ENCODE measurements around the gene FN1. TPM values are rescaled to one million over a fixed set of nuclear protein-coding genes. Genes with fewer than 3 reads are reported as not detected.

Gene FN1
- total RNA-seq, 1 experiment from 2014 or later, result 11.1 TPM

- no TSS peak for BruUV-seq (replicated peaks)
- ChIA-PET RAD21 (ENCODE audit: low non-redundant PET in 1 of 2, low total read pairs in 2 of 2, uncharacterized antibody in 2 of 2, unreplicated experiment in 2 of 2) (no interaction called here), POLR2A (no interaction called here), CTCF (no interaction called here)
- no peak for TF ChIP-seq CBX3 (IDR thresholded peaks at IDR 0.05; ENCODE audit: low read depth)
- H3K4me1 ChIP-seq (ENCODE audit: control insufficient read depth in 1 of 2, insufficient read depth in 2 of 2, low read length in 2 of 2), result peaks cover 11 to 27% of the 10 kb centered on the region in 2 experiments
- no peaks in the 10 kb centered on the region for H3K36me3 ChIP-seq (ENCODE audit: control insufficient read depth in 1 of 2, insufficient read depth in 2 of 2, low read length in 2 of 2)
- no peak overlapping the region for H3K9ac ChIP-seq (ENCODE audit: low read length)
- DNase-seq (ENCODE audit: low read depth, low spot score), result no peak
- no peak for ATAC-seq
- no peaks in the 10 kb centered on the region for H4K20me1 ChIP-seq (ENCODE audit: insufficient read depth)
- H3K4me2 ChIP-seq (ENCODE audit: low read length), result no peak overlapping the region
- no peaks in the 10 kb centered on the region for H3K9me2 ChIP-seq (ENCODE audit: insufficient read depth)
- no peak overlapping the region for H3K4me3 ChIP-seq (replicated peaks in 1 of 2; ENCODE audit: low read depth in 1 of 2, low read length in 2 of 2)
- intact Hi-C loops (cut with micrococcal nuclease), result no loop called here
- H3K27me3 ChIP-seq (ENCODE audit: insufficient read depth, low read length), result peaks cover 8% of the 10 kb centered on the region; the same call in 1 of the 2 replicates
- H2AFZ ChIP-seq (ENCODE audit: low read depth, low read length, poor library complexity, severe bottlenecking), result no peak overlapping the region
- H3K9me3 ChIP-seq (ENCODE audit: control insufficient read depth in 1 of 2, insufficient read depth in 1 of 2, low read depth in 1 of 2, low read length in 2 of 2), result no peaks in the 10 kb centered on the region
- H3K79me2 ChIP-seq (ENCODE audit: insufficient read depth, low read length), result no peaks in the 10 kb centered on the region
- no peak overlapping the region for H3K27ac ChIP-seq (ENCODE audit: low read depth, low read length)
These were observed 29.9 kb downstream of the FN1 start for GRCh38 chr2:215405722-215406581.

DNA sequence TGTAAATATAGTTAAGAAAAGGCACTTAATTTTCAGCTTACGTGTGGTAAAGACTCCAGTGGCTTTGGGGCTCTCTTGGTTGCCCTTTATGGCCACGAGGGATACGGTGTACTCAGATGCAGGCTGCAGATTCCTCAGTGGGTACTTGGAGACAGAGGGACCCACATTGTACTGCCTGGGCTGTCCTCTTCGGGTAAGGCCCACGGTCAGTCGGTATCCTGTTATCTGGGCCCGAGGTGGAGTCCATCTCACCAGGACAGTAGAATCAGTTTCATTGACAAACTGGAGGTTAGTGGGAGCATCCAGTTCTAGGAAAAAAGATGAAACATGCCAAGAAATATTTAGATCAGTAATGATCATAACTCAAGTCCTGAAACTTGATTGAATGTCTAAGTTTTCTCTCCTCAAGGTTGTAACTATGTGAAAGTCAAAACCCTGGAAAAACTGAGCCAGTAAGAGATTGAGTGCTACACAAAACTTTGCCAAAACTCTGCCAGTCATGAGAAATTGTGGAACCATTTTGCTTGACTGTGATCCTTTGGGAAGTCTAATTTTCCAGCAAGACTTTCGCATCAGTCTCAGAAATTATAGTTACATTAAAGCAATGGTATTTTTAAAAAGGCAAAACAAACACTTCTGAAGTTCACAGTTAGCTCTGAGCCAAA is 31.4 kb downstream of the FN1 start:
- CTCF ChIA-PET, result no interaction called here
- RAD21 ChIA-PET (ENCODE audit: low non-redundant PET in 1 of 2, low total read pairs in 2 of 2, uncharacterized antibody in 2 of 2, unreplicated experiment in 2 of 2), result no interaction called here
- Histone ChIP-seq H3K9ac (ENCODE audit: low read length) (no peak overlapping the region), H3K9me2 (ENCODE audit: insufficient read depth) (no peaks in the 10 kb centered on the region), H3K4me1 (ENCODE audit: control insufficient read depth in 1 of 2, insufficient read depth in 2 of 2, low read length in 2 of 2) (peaks cover under 1 to 12% of the 10 kb centered on the region in 2 experiments), H3K4me2 (ENCODE audit: low read length) (no peak overlapping the region), H3K4me3 (replicated peaks in 1 of 2; ENCODE audit: low read depth in 1 of 2, low read length in 2 of 2) (no peak overlapping the region), H2AFZ (ENCODE audit: low read depth, low read length, poor library complexity, severe bottlenecking) (no peak overlapping the region), H3K27me3 (ENCODE audit: insufficient read depth, low read length) (peaks cover 8% of the 10 kb centered on the region; the same call in 1 of the 2 replicates), H3K9me3 (ENCODE audit: control insufficient read depth in 1 of 2, insufficient read depth in 1 of 2, low read depth in 1 of 2, low read length in 2 of 2) (no peaks in the 10 kb centered on the region), H3K36me3 (ENCODE audit: control insufficient read depth in 1 of 2, insufficient read depth in 2 of 2, low read length in 2 of 2) (no peaks in the 10 kb centered on the region), H3K27ac (ENCODE audit: low read depth, low read length) (no peak overlapping the region), H3K79me2 (ENCODE audit: insufficient read depth, low read length) (no peaks in the 10 kb centered on the region), H4K20me1 (ENCODE audit: insufficient read depth) (no peaks in the 10 kb centered on the region)
- no TSS peak for BruUV-seq (replicated peaks)
- DNase-seq (ENCODE audit: low read depth, low spot score) (no peak), ATAC-seq (no peak)
- intact Hi-C loops (cut with micrococcal nuclease), result no loop called here
- POLR2A ChIA-PET, result no interaction called here
- TF ChIP-seq, protein P1, sequence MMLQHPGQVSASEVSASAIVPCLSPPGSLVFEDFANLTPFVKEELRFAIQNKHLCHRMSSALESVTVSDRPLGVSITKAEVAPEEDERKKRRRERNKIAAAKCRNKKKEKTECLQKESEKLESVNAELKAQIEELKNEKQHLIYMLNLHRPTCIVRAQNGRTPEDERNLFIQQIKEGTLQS (IDR thresholded peaks at IDR 0.05), result no peak
- TF ChIP-seq SRF (IDR thresholded peaks at IDR 0.05; ENCODE audit: low read depth) (no peak), SP1 (IDR thresholded peaks at IDR 0.05; ENCODE audit: low read depth) (no peak), TCF7L2 (IDR thresholded peaks at IDR 0.05; ENCODE audit: borderline replicate concordance, extremely low read depth, insufficient read depth, insufficient read length) (no peak), YY1 (IDR thresholded peaks at IDR 0.05; ENCODE audit: extremely low read depth, insufficient replicate concordance, low read depth, low read length) (no peak), ZBTB33 (IDR thresholded peaks at IDR 0.05; ENCODE audit: extremely low read depth, insufficient replicate concordance, low read length) (no peak), CEBPB (IDR thresholded peaks at IDR 0.05; ENCODE audit: low read depth) (no peak), POLR2A (IDR thresholded peaks at IDR 0.05; ENCODE audit: borderline replicate concordance, extremely low read depth, insufficient read depth, insufficient read length) (no peak)
- TF ChIP-seq, protein P2, sequence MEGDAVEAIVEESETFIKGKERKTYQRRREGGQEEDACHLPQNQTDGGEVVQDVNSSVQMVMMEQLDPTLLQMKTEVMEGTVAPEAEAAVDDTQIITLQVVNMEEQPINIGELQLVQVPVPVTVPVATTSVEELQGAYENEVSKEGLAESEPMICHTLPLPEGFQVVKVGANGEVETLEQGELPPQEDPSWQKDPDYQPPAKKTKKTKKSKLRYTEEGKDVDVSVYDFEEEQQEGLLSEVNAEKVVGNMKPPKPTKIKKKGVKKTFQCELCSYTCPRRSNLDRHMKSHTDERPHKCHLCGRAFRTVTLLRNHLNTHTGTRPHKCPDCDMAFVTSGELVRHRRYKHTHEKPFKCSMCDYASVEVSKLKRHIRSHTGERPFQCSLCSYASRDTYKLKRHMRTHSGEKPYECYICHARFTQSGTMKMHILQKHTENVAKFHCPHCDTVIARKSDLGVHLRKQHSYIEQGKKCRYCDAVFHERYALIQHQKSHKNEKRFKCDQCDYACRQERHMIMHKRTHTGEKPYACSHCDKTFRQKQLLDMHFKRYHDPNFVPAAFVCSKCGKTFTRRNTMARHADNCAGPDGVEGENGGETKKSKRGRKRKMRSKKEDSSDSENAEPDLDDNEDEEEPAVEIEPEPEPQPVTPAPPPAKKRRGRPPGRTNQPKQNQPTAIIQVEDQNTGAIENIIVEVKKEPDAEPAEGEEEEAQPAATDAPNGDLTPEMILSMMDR (IDR thresholded peaks at IDR 0.05 in 2 of 3, conservative IDR thresholded peaks at IDR 0.05 in 1 of 3; ENCODE audit: borderline replicate concordance in 1 of 3, insufficient read depth in 1 of 3, low read depth in 2 of 3, low read length in 2 of 3), result no peak
